ENCODE data around the gene IHH.

IHH gene

GRCh38 chr2:219084791-219085190 lies 24.1 kb upstream of the IHH start:
- no peak for DNase-seq (ENCODE audit: low spot score)
- H3K27ac ChIP-seq = no peak overlapping the region
- no peak overlapping the region for H3K4me3 ChIP-seq
- TF ChIP-seq CTCF (IDR thresholded peaks at IDR 0.05) = no peak

- TF ChIP-seq CTCF (IDR thresholded peaks at IDR 0.05) = no peak
- Histone ChIP-seq H3K4me3 (no peak overlapping the region), H3K27ac (no peak overlapping the region)
- DNase-seq (ENCODE audit: low spot score) = no peak
These were observed 21.7 kb upstream of the IHH start for GRCh38 chr2:219082332-219082958.

- no peak for TF ChIP-seq CTCF (IDR thresholded peaks at IDR 0.05)
- Histone ChIP-seq H3K27ac (no peak overlapping the region), H3K4me3 (no peak overlapping the region)
- DNase-seq (ENCODE audit: low spot score) = no peak
These were observed 21.1 kb upstream of the IHH start for GRCh38 chr2:219081701-219082331.

- no peak for TF ChIP-seq CTCF (IDR thresholded peaks at IDR 0.05)
- DNase-seq (ENCODE audit: low spot score) = no peak
- Histone ChIP-seq H3K4me3 (no peak overlapping the region), H3K27ac (no peak overlapping the region)
These were observed 20.4 kb upstream of the IHH start for GRCh38 chr2:219081096-219081495.

GRCh38 chr2:219079417-219079816 lies 18.7 kb upstream of the IHH start:
- no peak for TF ChIP-seq CTCF (IDR thresholded peaks at IDR 0.05)
- DNase-seq (ENCODE audit: low spot score) = no peak
- H3K27ac ChIP-seq = no peak overlapping the region
- no peak overlapping the region for H3K4me3 ChIP-seq

GRCh38 chr2:219078951-219079350 lies 18.2 kb upstream of the IHH start:
- no peak overlapping the region for H3K4me3 ChIP-seq
- no peak overlapping the region for H3K27ac ChIP-seq

More at GRCh38 chr2:219078951-219079350, 18.2 kb upstream of the IHH start:
- no peak for DNase-seq (ENCODE audit: low spot score)
- no peak for TF ChIP-seq CTCF (IDR thresholded peaks at IDR 0.05)
